Hepatocyte (in vitro differentiated cells): ENCODE measurements around the gene TRPM3.

Source experiments
- EZH2phosphoT487 ChIP-seq: fragments of 200-600 bp; sonication (generic); IDR thresholded peaks from one replicate; pipeline ENCODE4 v1.6.1; 2018; ENCODE audit warnings: antibody characterized with exemption, mild to moderate bottlenecking, low read depth, moderate library complexity; ENCODE audit not compliant: unreplicated experiment, severe bottlenecking
- TF ChIP-seq, protein P1 (sequence below): fragments of 200-600 bp; sonication (generic); IDR thresholded peaks from 2 replicates; pipeline ENCODE4 v1.5.1; 2016; ENCODE audit warnings: antibody characterized with exemption, mild to moderate bottlenecking; ENCODE audit not compliant: poor library complexity

DNA sequence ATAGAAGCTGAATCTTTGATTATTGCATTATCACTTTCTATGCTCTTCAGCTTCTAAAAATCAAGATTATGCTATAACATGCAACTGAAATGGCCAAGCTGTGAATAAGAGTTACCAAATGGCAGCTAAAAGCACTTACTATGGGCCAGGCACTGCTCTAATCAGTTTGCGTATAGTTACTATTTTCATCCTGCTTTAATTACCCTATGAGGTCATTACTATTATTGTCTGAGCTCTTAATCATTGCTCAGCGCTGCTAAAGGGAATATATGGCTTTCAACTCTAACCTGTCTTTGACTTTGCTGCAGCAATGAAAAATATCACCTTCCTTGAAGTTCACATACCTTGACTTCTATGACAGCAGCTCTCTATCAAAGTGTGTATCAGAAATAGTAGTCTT, 210.8 kb downstream of the TRPM3 start:
- TF ChIP-seq, protein P1, sequence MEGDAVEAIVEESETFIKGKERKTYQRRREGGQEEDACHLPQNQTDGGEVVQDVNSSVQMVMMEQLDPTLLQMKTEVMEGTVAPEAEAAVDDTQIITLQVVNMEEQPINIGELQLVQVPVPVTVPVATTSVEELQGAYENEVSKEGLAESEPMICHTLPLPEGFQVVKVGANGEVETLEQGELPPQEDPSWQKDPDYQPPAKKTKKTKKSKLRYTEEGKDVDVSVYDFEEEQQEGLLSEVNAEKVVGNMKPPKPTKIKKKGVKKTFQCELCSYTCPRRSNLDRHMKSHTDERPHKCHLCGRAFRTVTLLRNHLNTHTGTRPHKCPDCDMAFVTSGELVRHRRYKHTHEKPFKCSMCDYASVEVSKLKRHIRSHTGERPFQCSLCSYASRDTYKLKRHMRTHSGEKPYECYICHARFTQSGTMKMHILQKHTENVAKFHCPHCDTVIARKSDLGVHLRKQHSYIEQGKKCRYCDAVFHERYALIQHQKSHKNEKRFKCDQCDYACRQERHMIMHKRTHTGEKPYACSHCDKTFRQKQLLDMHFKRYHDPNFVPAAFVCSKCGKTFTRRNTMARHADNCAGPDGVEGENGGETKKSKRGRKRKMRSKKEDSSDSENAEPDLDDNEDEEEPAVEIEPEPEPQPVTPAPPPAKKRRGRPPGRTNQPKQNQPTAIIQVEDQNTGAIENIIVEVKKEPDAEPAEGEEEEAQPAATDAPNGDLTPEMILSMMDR = no peak
- TF ChIP-seq EZH2phosphoT487 = no peak
